Kidney (tissue), 14 donors: ENCODE data around the gene PDE4D. TPM values are rescaled to one million over a fixed set of nuclear protein-coding genes. Genes with fewer than 3 reads are reported as not detected.
A peak's percentile ranks its signal among the peaks of the same experiment; 100 is the strongest.

Source experiments
- DNase-seq, 5 donors: peaks; one replicate each; pipeline ENCODE4 v3.0.0-alpha.2; 2013 to 2020
- FAIRE-seq: peaks from 2 replicates; lab custom pipeline; 2012; peaks lifted over from hg19 to GRCh38; lab: Jason Lieb, UNC
- H3K27ac ChIP-seq, 2 donors: one replicate each; pipeline ENCODE4 v1.7.0; 2013; ENCODE audit warnings: low read depth in 2 of 2, low read length in 2 of 2, inconsistent platforms in 1 of 2
- H3K27me3 ChIP-seq: one replicate; pipeline ENCODE4 v1.7.1; 2013; ENCODE audit warnings: low read length, inconsistent platforms; ENCODE audit not compliant: control insufficient read depth, insufficient read depth
- H3K36me3 ChIP-seq, 3 donors: one replicate each; pipeline versions ENCODE4 v1.7.0 to v1.7.1; 2013; ENCODE audit warnings: low read length in 3 of 3, control low read depth in 1 of 3, inconsistent platforms in 1 of 3; ENCODE audit not compliant: insufficient read depth in 3 of 3, control insufficient read depth in 2 of 3
- H3K4me1 ChIP-seq, 3 donors: one replicate each; pipeline versions ENCODE4 v1.7.0 to v1.7.1; 2013; ENCODE audit warnings: low read length in 3 of 3, inconsistent platforms in 1 of 3, low read depth in 1 of 3; ENCODE audit not compliant: control insufficient read depth in 2 of 3, insufficient read depth in 2 of 3
- H3K4me3 ChIP-seq, 3 donors: one replicate each; pipeline versions ENCODE4 v1.7.0 to v1.8.1; 2013; ENCODE audit warnings: low read length in 3 of 3, control low read depth in 1 of 3, inconsistent platforms in 1 of 3
- H3K9ac ChIP-seq, 3 donors: one replicate each; pipeline versions ENCODE4 v1.7.0 to v1.7.1; 2013; ENCODE audit warnings: low read length in 3 of 3, control low read depth in 1 of 3, inconsistent platforms in 1 of 3
- H3K9me3 ChIP-seq, 3 donors: one replicate each; pipeline versions ENCODE4 v1.7.0 to v1.7.1; 2013; ENCODE audit warnings: low read length in 3 of 3, control low read depth in 1 of 3, inconsistent platforms in 1 of 3; ENCODE audit not compliant: control insufficient read depth in 2 of 3, insufficient read depth in 1 of 3
- intact Hi-C: fragments of 100-400 bp; cut with DNase I; formaldehyde crosslinking; loops from one replicate; pipeline ENCODE4 v1.11.1; 2022
- polyA plus RNA-seq: library from polyadenylated mRNA; stranded (reverse); fragments of 350-450 nt; fragmentation: Illumina TruSeq; extraction: RNeasy Lipid Tissue Mini Kit (QIAGEN cat#74804); gene quantifications from one replicate; pipeline ENCODE4 v1.2.3, GENCODE V29; 2014; ENCODE audit warnings: low read depth, low replicate concordance; ENCODE audit not compliant: insufficient read depth
- total RNA-seq: library from RNA; stranded (reverse); fragmentation: NEBNext Ultra II Directional; extraction: Animal tissue kit (Norgen Biotek cat#: 25700); gene quantifications from one replicate; pipeline ENCODE4 v1.2.1, GENCODE V29; 2021
- TF ChIP-seq, protein P1 (sequence below): IDR thresholded peaks from 3 replicates; pipeline ENCODE4 v1.5.1; 2012; ENCODE audit warnings: mild to moderate bottlenecking, moderate library complexity, borderline replicate concordance; ENCODE audit not compliant: insufficient read depth; ENCODE audit errors: extremely low read depth
- donor health status: control.
- donor health status: control.
- donor health status: control.
- donor health status: control.
- donor health status: control.
- donor health status: DM: yes; HTN: yes; CAD: no.
- donor health status: Normal renal cell carcinoma (clear cell type).

The PDE4D gene
- total and polyA plus RNA-seq, 2 donors from 2014 or later: 9.2 to 78.9 TPM

DNA sequence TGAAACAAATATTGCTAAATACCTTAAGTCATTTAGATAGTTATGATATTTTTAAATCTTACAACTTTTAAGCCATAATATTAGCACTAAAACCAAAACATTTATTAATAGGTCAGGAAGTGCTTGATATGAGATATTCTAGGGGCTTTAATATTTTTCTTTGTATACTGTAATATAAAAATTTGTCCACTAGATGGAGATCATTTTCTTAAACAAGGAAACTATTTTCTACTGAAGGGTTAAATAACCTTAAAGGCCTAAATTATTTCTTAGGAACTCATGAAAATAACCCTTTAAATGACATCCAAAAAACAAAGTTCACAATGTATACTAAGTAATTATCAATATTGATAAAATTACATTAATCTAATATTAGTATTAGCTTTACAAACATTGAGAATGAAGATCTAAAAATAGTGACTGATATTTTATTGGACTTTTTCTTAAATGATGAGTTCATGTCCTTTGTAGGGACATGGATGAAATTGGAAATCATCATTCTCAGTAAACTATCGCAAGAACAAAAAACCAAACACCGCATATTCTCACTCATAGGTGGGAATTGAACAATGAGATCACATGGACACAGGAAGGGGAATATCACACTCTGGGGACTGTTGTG, 675.0 kb downstream of the PDE4D start:
- no peak for FAIRE-seq
- no peak overlapping the region for H3K27ac ChIP-seq
- H3K9me3 ChIP-seq: no peaks in the 10 kb centered on the region
- DNase-seq: peak in 1 of 5 donors; percentile 44
- TF ChIP-seq, protein P1, sequence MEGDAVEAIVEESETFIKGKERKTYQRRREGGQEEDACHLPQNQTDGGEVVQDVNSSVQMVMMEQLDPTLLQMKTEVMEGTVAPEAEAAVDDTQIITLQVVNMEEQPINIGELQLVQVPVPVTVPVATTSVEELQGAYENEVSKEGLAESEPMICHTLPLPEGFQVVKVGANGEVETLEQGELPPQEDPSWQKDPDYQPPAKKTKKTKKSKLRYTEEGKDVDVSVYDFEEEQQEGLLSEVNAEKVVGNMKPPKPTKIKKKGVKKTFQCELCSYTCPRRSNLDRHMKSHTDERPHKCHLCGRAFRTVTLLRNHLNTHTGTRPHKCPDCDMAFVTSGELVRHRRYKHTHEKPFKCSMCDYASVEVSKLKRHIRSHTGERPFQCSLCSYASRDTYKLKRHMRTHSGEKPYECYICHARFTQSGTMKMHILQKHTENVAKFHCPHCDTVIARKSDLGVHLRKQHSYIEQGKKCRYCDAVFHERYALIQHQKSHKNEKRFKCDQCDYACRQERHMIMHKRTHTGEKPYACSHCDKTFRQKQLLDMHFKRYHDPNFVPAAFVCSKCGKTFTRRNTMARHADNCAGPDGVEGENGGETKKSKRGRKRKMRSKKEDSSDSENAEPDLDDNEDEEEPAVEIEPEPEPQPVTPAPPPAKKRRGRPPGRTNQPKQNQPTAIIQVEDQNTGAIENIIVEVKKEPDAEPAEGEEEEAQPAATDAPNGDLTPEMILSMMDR: peak; percentile 23
- H3K4me1 ChIP-seq: peaks cover 2 to 7% (median 7%) of the 10 kb centered on the region in 3 donors
- H3K27me3 ChIP-seq: no peaks in the 10 kb centered on the region
- H3K4me3 ChIP-seq: no peak overlapping the region
- H3K9ac ChIP-seq: no peak overlapping the region
- intact Hi-C loops: no loop called here
- peaks cover 0 to 8% (median 6%) of the 10 kb centered on the region in 3 donors for H3K36me3 ChIP-seq

DNA sequence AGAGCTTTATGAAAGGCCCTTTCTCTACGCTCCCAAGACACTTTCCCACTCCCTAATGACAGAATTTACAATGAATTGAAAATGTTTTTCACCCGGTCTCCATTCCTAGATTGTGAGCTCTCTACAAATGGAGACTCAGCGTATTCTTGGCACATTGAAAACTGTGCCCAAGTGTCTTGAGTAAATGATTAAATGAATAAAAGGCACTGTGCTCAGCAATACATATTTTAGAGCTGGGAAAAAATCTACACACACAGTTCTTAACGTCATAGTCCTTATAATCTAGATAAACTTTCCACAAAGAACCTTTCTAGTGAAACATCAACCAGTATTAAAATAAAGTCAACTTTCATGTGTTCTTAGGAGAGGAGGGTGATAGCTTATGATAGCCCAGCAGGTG, 676.7 kb downstream of the PDE4D start:
- Histone ChIP-seq H3K4me3 (peak overlapping the region in 1 of 3 donors; percentile 25), H3K27ac (no peak overlapping the region), H3K4me1 (peaks cover 2 to 7% (median 5%) of the 10 kb centered on the region in 3 donors), H3K9me3 (no peaks in the 10 kb centered on the region), H3K36me3 (peaks cover 0 to 10% (median 6%) of the 10 kb centered on the region in 3 donors), H3K27me3 (no peaks in the 10 kb centered on the region), H3K9ac (no peak overlapping the region)
- intact Hi-C loops: no loop called here
- DNase-seq: no peak
- TF ChIP-seq, protein P1: no peak
- peak; percentile 73 for FAIRE-seq

DNA sequence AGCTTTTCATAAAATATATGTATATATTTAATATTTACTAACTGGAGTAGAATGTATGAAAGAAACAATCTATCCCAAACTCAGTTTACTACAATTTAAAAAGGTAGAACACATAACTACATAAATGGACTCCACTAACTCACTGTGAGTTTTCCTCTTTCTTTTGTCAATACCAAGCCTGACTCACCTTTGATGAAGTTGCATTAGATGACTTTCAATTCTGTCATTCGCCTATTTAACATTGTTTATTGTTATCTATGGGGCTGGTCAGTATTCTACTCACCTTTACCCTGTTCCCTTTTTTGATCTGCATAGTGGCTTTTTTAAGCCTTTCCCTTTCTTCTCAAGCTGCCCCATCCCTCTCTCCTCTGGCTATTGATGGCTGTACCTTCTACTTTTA, 680.9 kb downstream of the PDE4D start:
- Histone ChIP-seq H3K4me1 (peaks cover 0 to 7% (median 4%) of the 10 kb centered on the region in 3 donors), H3K27me3 (no peaks in the 10 kb centered on the region), H3K9ac (no peak overlapping the region), H3K4me3 (no peak overlapping the region), H3K27ac (no peak overlapping the region), H3K36me3 (peaks cover 0 to 10% (median 9%) of the 10 kb centered on the region in 3 donors), H3K9me3 (no peaks in the 10 kb centered on the region)
- DNase-seq: no peak
- FAIRE-seq: no peak
- intact Hi-C loops: no loop called here
- TF ChIP-seq, protein P1: no peak
